Right atrium auricular region (tissue), 2 donors: ENCODE measurements around the gene CNGB1. TPM values are rescaled to one million over a fixed set of nuclear protein-coding genes. Genes with fewer than 3 reads are reported as not detected.
A peak's percentile ranks its signal among the peaks of the same experiment; 100 is the strongest.

Experiments used
- DNase-seq: peaks from one replicate; pipeline ENCODE4 v3.0.0-alpha.2; 2019; ENCODE audit warnings: low spot score
- H3K27ac ChIP-seq, 2 donors: fragments of 200-600 bp; sonication (generic); 1 replicate in 1 of 2; 2 replicates in 1 of 2; pipeline ENCODE4 v1.5.1; 2016 to 2019
- H3K27me3 ChIP-seq, 2 donors: fragments of 200-600 bp; sonication (generic); one replicate each; pipeline versions ENCODE4 v1.5.1 to v1.6.0; 2017 to 2019
- H3K36me3 ChIP-seq: fragments of 200-600 bp; sonication (generic); one replicate; pipeline ENCODE4 v1.5.1; 2016
- H3K4me1 ChIP-seq, 2 donors: fragments of 200-600 bp; sonication (generic); one replicate each; pipeline versions ENCODE4 v1.5.1 to v1.6.0; 2017 to 2019
- H3K4me3 ChIP-seq, 2 donors: fragments of 200-600 bp; sonication (generic); 1 replicate in 1 of 2; 2 replicates in 1 of 2; pipeline ENCODE4 v1.5.1; 2017 to 2019; ENCODE audit warnings: mild to moderate bottlenecking in 1 of 2, moderate library complexity in 1 of 2
- H3K9me3 ChIP-seq, 2 donors: fragments of 200-600 bp; sonication (generic); one replicate each; pipeline ENCODE4 v1.5.1; 2019
- CTCF ChIP-seq, 2 donors: fragments of 200-600 bp; sonication (generic); IDR thresholded peaks; one replicate each; pipeline ENCODE4 v1.5.1; 2019; ENCODE audit warnings: antibody characterized with exemption in 2 of 2
- total RNA-seq, 2 donors: library from RNA; depleted of rRNA; stranded (reverse); fragments of >200 nt; gene quantifications; one replicate each; pipeline ENCODE4 v1.1.0, GENCODE V29; 2016

The CNGB1 gene
- total RNA-seq, 2 donors from 2014 or later = not detected

- no peak for TF ChIP-seq CTCF (IDR thresholded peaks at IDR 0.05)
- peak overlapping the region in 1 of 2 donors; percentile 29 for H3K27ac ChIP-seq
- H3K36me3 ChIP-seq = no peaks in the 10 kb centered on the region
- peaks cover 0 to 5% of the 10 kb centered on the region in 2 donors for H3K4me1 ChIP-seq
- H3K9me3 ChIP-seq = no peaks in the 10 kb centered on the region
- H3K4me3 ChIP-seq = no peak overlapping the region
- no peaks in the 10 kb centered on the region for H3K27me3 ChIP-seq
- DNase-seq = no peak
Observed at GRCh38 chr16:57894390-57895080, 76.4 kb downstream of the CNGB1 start.

GRCh38 chr16:57893559-57894389 is 77.2 kb downstream of the CNGB1 start:
- Histone ChIP-seq H3K27ac (peak overlapping the region in 1 of 2 donors; percentile 29), H3K9me3 (no peaks in the 10 kb centered on the region), H3K27me3 (no peaks in the 10 kb centered on the region), H3K36me3 (no peaks in the 10 kb centered on the region), H3K4me3 (no peak overlapping the region), H3K4me1 (peaks cover 0 to 5% of the 10 kb centered on the region in 2 donors)
- TF ChIP-seq CTCF (IDR thresholded peaks at IDR 0.05) = no peak
- no peak for DNase-seq

GRCh38 chr16:57893217-57893558 is 77.7 kb downstream of the CNGB1 start:
- H3K4me1 ChIP-seq = peaks cover 0 to 5% of the 10 kb centered on the region in 2 donors
- no peak for DNase-seq
- no peaks in the 10 kb centered on the region for H3K9me3 ChIP-seq
- no peak overlapping the region for H3K4me3 ChIP-seq
- H3K36me3 ChIP-seq = no peaks in the 10 kb centered on the region
- no peak for TF ChIP-seq CTCF (IDR thresholded peaks at IDR 0.05)
- peak overlapping the region in 1 of 2 donors; percentile 1 for H3K27ac ChIP-seq
- no peaks in the 10 kb centered on the region for H3K27me3 ChIP-seq

GRCh38 chr16:57892447-57893096 is 78.4 kb downstream of the CNGB1 start:
- TF ChIP-seq CTCF (IDR thresholded peaks at IDR 0.05) = no peak
- Histone ChIP-seq H3K9me3 (no peaks in the 10 kb centered on the region), H3K4me3 (no peak overlapping the region), H3K27ac (no peak overlapping the region), H3K4me1 (peaks cover 0 to 5% of the 10 kb centered on the region in 2 donors), H3K36me3 (no peaks in the 10 kb centered on the region), H3K27me3 (no peaks in the 10 kb centered on the region)
- DNase-seq = no peak

GRCh38 chr16:57892041-57892440 is 78.9 kb downstream of the CNGB1 start:
- H3K27me3 ChIP-seq = no peaks in the 10 kb centered on the region
- H3K4me3 ChIP-seq = no peak overlapping the region
- TF ChIP-seq CTCF (IDR thresholded peaks at IDR 0.05) = no peak
- no peaks in the 10 kb centered on the region for H3K9me3 ChIP-seq
- DNase-seq = no peak
- no peak overlapping the region for H3K27ac ChIP-seq
- H3K36me3 ChIP-seq = no peaks in the 10 kb centered on the region
- peaks cover 0 to 5% of the 10 kb centered on the region in 2 donors for H3K4me1 ChIP-seq
